PC-3 (cell line): ENCODE measurements around the gene DHCR7. TPM values are rescaled to one million over a fixed set of nuclear protein-coding genes. Genes with fewer than 3 reads are reported as not detected.

ENCODE experiments used
- ATAC-seq: fragments of 200-7000 bp; cut with Tn5 transposase; 2 replicates; pipeline ENCODE4 v1.9.1; 2020; ENCODE audit warnings: mild to moderate bottlenecking, moderate library complexity
- BruUV-seq: library from RNA; stranded (reverse); fragments of 400-500 nt; replicated peaks from 2 replicates; lab custom pipeline; 2021; lab: Mats Ljungman, UMichigan
- CTCF ChIA-PET: fragments of 300-600 bp; sonication (Branson Sonifier 250); formaldehyde crosslinking; loops from one replicate; lab custom pipeline; 2022; ENCODE audit warnings: antibody characterized with exemption; lab: Charles Lee
- POLR2A ChIA-PET: fragments of 300-600 bp; sonication (Branson Sonifier 250); formaldehyde crosslinking; loops from one replicate; lab custom pipeline; 2022; ENCODE audit warnings: antibody characterized with exemption; ENCODE audit not compliant: unreplicated experiment; lab: Charles Lee
- DNase-seq: peaks from one replicate; pipeline ENCODE4 v3.0.0-alpha.2; 2015
- H2AFZ ChIP-seq: fragments of 300-600 bp; sonication (generic); 2 replicates; pipeline ENCODE4 v1.6.0; 2016; ENCODE audit warnings: antibody characterized with exemption, low read length
- H3F3A ChIP-seq: fragments of 300-600 bp; sonication (generic); one replicate; pipeline ENCODE4 v1.6.0; 2017; ENCODE audit warnings: antibody characterized with exemption, low read length, control low read depth, mild to moderate bottlenecking; ENCODE audit not compliant: unreplicated experiment
- H3K27ac ChIP-seq: fragments of 300-600 bp; sonication (generic); 2 replicates; pipeline ENCODE4 v1.5.1; 2016; ENCODE audit warnings: mild to moderate bottlenecking, low read length
- H3K27me3 ChIP-seq: fragments of 300-600 bp; sonication (generic); 2 replicates; pipeline ENCODE4 v1.6.1; 2016; ENCODE audit warnings: low read length, mixed read lengths
- H3K36me3 ChIP-seq: fragments of 300-600 bp; sonication (generic); 2 replicates; pipeline ENCODE4 v1.6.1; 2016; ENCODE audit warnings: low read depth, mixed run types, low read length, mixed read lengths
- H3K4me1 ChIP-seq: fragments of 300-600 bp; sonication (generic); 2 replicates; pipeline ENCODE4 v1.5.1; 2016; ENCODE audit warnings: low read length; ENCODE audit not compliant: insufficient read depth
- H3K4me2 ChIP-seq: fragments of 300-600 bp; sonication (generic); 2 replicates; pipeline ENCODE4 v1.6.0; 2016; ENCODE audit warnings: low read length
- H3K4me3 ChIP-seq: fragments of 300-600 bp; sonication (generic); 2 replicates; pipeline ENCODE4 v1.5.1; 2016; ENCODE audit warnings: mild to moderate bottlenecking, low read length, mixed read lengths
- H3K79me2 ChIP-seq: fragments of 300-600 bp; sonication (generic); 2 replicates; pipeline ENCODE4 v1.6.1; 2017; ENCODE audit warnings: low read length, mixed read lengths
- H3K9ac ChIP-seq: fragments of 300-600 bp; sonication (generic); 2 replicates; pipeline ENCODE4 v1.6.0; 2016; ENCODE audit warnings: mild to moderate bottlenecking, low read length
- H3K9me2 ChIP-seq: fragments of 300-600 bp; sonication (generic); replicated peaks from 2 replicates; pipeline ENCODE4 v1.6.1; 2016; ENCODE audit warnings: mixed run types, low read length, mixed read lengths
- H3K9me3 ChIP-seq: fragments of 300-600 bp; sonication (generic); 2 replicates; pipeline ENCODE4 v1.6.1; 2016; ENCODE audit warnings: low read length, mixed read lengths
- H4K20me1 ChIP-seq: fragments of 300-600 bp; sonication (generic); 2 replicates; pipeline ENCODE4 v1.6.1; 2016; ENCODE audit warnings: low read length, mixed read lengths
- CTCF ChIP-seq: fragments of 300-600 bp; sonication (generic); conservative IDR thresholded peaks from 2 replicates; pipeline ENCODE4 v1.5.1; 2017; ENCODE audit warnings: antibody characterized with exemption, low read depth, mild to moderate bottlenecking, low read length
- EZH2 ChIP-seq: fragments of 300-600 bp; sonication (generic); IDR thresholded peaks from one replicate; pipeline ENCODE4 v1.6.1; 2017; ENCODE audit warnings: antibody characterized with exemption, mild to moderate bottlenecking, low read length; ENCODE audit not compliant: unreplicated experiment
- EZH2phosphoT487 ChIP-seq: fragments of 300-600 bp; sonication (generic); IDR thresholded peaks from 2 replicates; pipeline ENCODE4 v1.6.1; 2018; ENCODE audit warnings: mild to moderate bottlenecking, antibody characterized with exemption, low read length, borderline replicate concordance
- intact Hi-C: fragments of 100-400 bp; cut with micrococcal nuclease; formaldehyde crosslinking; loops from 2 replicates; pipeline ENCODE4 v1.9.0; 2023
- total RNA-seq: library from RNA; depleted of rRNA; stranded (reverse); fragments of >200 nt; gene quantifications from 2 replicates; pipeline ENCODE4 v1.2.3, GENCODE V29; 2014

DHCR7 gene
- total RNA-seq, 1 experiment from 2014 or later, result 127 TPM

GRCh38 chr11:71453037-71453917, 5.1 kb upstream of the DHCR7 start, which contains the start of gene NADSYN1:
NADSYN1 (plus strand) TSS chr11:71453203; CDS start chr11:71453297, 94 bp downstream.
- peak within 1 kb of the TSS; percentile 87 for H3K9ac ChIP-seq
- TSS peak; percentile 31 for BruUV-seq
- peak within 1 kb of the TSS; percentile 99 for H3K4me3 ChIP-seq
- H4K20me1 ChIP-seq, result no peaks in the 10 kb centered on the region
- H3F3A ChIP-seq, result no peaks in the 10 kb centered on the region
- peaks cover 42% of the 10 kb centered on the region for H3K79me2 ChIP-seq
- ChIA-PET CTCF (interaction anchor here (0.6 to 0.7 kb wide), 3 partner anchors 110 to 356 kb away, joined by 3 to 13 read pairs (median 3); partner anchors contain the start of gene SHANK2), POLR2A (interaction anchor here (0.6 to 0.7 kb wide), 9 partner anchors 23 to 961 kb away, joined by 3 to 13 read pairs (median 4); no protein-coding TSS in a partner anchor)
- H3K27ac ChIP-seq, result peak within 1 kb of the TSS; percentile 62
- H3K4me1 ChIP-seq, result peaks cover 23% of the 10 kb centered on the region
- no peaks in the 10 kb centered on the region for H3K9me3 ChIP-seq
- H2AFZ ChIP-seq, result peak within 1 kb of the TSS; percentile 94
- intact Hi-C loops, result no loop called here
- peak; percentile 69 for ATAC-seq
- H3K9me2 ChIP-seq, result no peaks in the 10 kb centered on the region
- peaks cover 22% of the 10 kb centered on the region for H3K36me3 ChIP-seq
- TF ChIP-seq CTCF, result no peak
- TF ChIP-seq EZH2, result no peak
- TF ChIP-seq EZH2phosphoT487, result no peak
- no peaks in the 10 kb centered on the region for H3K27me3 ChIP-seq
- H3K4me2 ChIP-seq, result peak within 1 kb of the TSS; percentile 96
- peak; percentile 98 for DNase-seq

- H4K20me1 ChIP-seq, result no peaks in the 10 kb centered on the region
- ATAC-seq (peak; percentile 12), DNase-seq (peak; percentile 67)
- peak overlapping the region; percentile 99 for H3K4me3 ChIP-seq
- H3K27ac ChIP-seq, result peak overlapping the region; percentile 62
- H3K4me2 ChIP-seq, result peak overlapping the region; percentile 96
- H3K9ac ChIP-seq, result peak overlapping the region; percentile 74
- no peaks in the 10 kb centered on the region for H3K9me2 ChIP-seq
- peak overlapping the region; percentile 94 for H2AFZ ChIP-seq
- TF ChIP-seq EZH2phosphoT487 (no peak), CTCF (no peak)
- H3F3A ChIP-seq, result no peaks in the 10 kb centered on the region
- no peaks in the 10 kb centered on the region for H3K9me3 ChIP-seq
- peaks cover 26% of the 10 kb centered on the region for H3K4me1 ChIP-seq
- no peaks in the 10 kb centered on the region for H3K27me3 ChIP-seq
- H3K79me2 ChIP-seq, result peaks cover 46% of the 10 kb centered on the region
- intact Hi-C loops, result no loop called here
- ChIA-PET CTCF (interaction anchor here (0.6 to 0.7 kb wide), 3 partner anchors 111 to 355 kb away, joined by 3 to 13 read pairs (median 3); partner anchors contain the start of gene SHANK2), POLR2A (interaction anchor here (0.6 to 0.7 kb wide), 8 partner anchors 22 to 960 kb away, joined by 3 to 13 read pairs (median 4); no protein-coding TSS in a partner anchor)
- peaks cover 22% of the 10 kb centered on the region for H3K36me3 ChIP-seq
- TSS peak; percentile 18 for BruUV-seq
These were observed 4.2 kb upstream of the DHCR7 start for GRCh38 chr11:71452199-71453036.
